Upper lobe of left lung (tissue), 4 donors: Measurements from ENCODE around the gene FXYD1.

Experiments
- CTCF ChIP-seq, 6 experiments: fragments of 450-650 bp in 4 of 6; fragments of 200-600 bp in 2 of 6; sonication (generic) in 2 of 6; IDR thresholded peaks; one replicate each; pipeline ENCODE4 v1.5.1; 2016 to 2019; ENCODE audit warnings: antibody characterized with exemption in 6 of 6
- EP300 ChIP-seq, 4 donors: sonication (generic); formaldehyde crosslinking; IDR thresholded peaks; one replicate each; pipeline ENCODE4 v1.5.1; 2017; ENCODE audit warnings: antibody characterized with exemption in 4 of 4, control low read depth in 2 of 4
- POLR2A ChIP-seq, 4 donors: fragments of 450-650 bp; IDR thresholded peaks; one replicate each; pipeline ENCODE4 v1.5.1; 2016 to 2017; ENCODE audit warnings: antibody characterized with exemption in 4 of 4, mild to moderate bottlenecking in 2 of 4

DNA sequence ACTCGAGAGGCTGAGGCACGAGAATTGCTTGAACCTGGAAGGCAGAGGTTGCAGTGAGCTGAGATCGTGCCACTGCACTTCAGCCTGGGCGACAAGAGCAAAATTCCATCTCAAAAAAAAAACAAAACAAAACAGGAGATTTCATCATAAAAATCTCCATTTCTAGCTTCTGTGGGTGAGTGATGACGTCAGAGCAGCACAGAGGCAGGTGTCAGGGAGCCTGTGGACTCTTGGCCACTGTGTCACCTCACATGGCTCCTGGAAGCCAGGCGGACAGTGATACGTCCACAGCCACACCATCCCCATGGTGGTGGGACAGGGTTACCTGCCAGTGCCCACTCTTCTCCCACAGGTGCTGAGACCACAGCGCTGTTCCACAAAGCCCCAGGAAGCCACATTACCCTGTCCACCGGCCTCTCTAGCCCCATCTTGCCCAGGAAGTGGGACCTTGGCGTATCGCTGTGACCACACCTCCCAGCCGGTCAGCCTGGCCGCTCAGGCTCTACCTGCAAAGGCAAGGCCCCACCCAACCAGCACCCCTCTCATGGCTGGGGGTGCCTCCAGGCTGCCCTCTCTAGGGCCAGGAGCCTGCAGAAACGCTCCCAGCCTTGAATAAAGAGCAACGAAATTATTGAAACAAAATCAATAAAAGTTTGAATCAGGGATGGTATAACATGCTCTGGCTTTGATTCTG is 25.5 kb upstream of the FXYD1 start:
- TF ChIP-seq EP300 (IDR thresholded peaks at IDR 0.05) (no peak), CTCF (IDR thresholded peaks at IDR 0.05) (no peak), POLR2A (IDR thresholded peaks at IDR 0.05) (no peak)
